Activated effector memory CD4-positive, alpha-beta T cell treated with anti-CD3 and anti-CD28 coated beads, Interleukin-2, amount 50 U/mL, for 16 hours (primary cell): ENCODE measurements around the gene EMB.
"Not testable (repeated sequence)": the region's sequence is repeated elsewhere in the genome, so short reads cannot be mapped to it uniquely, and the experiment has no call there.

Experiments used
- DNase-seq: peaks from one replicate; pipeline ENCODE4 v3.0.0-alpha.2; 2020

EMB gene

DNA sequence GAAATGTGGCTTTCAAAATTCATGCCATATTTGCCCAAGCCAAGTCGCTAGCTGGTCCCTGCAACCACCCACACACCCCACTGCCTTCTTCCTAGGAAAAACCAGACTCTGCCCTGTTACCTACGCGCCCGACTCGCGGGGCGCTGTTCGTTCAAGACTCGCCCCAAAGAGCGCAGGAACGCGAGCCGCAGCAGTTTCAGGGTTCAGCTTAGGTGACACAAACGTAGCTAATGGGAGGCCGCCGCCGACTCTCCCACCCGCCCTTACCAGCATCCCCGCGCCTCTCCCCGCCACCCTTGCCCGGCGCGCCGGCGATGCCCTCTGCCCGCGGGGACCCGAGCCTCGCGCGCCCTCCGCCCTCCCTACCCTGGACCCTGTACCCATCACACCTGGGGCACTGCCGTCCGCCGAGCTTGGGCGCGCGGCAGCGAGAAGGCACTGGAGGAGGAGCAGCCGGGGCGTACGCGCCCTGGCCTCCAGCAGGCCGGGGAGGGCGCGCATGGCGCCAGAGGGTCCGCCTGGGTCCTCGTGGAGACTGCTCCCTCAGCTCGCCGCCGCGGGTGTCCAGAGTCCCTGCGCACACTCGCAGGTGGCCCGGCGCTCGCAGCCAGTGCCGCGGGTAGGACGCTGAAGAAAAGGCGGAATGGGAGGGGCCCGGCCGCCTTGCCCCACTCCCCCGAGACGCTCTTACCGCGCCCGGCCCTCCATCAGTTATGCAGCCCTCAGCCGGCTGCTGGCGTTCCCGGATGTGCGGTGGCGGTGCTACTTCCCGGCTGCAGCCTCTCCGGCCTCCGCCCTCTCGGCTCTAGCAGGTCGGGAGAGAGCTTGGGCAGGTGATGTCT is at the start of gene EMB:
EMB (minus strand) TSS at position 638 of the 842 bp plus-strand sequence; CDS start at position 501, 137 bp downstream.
- DNase-seq = peak; percentile 92

GRCh38 chr5:50489491-50489890 is 48.4 kb upstream of the EMB start:
- DNase-seq = not testable (repeated sequence)

DNA sequence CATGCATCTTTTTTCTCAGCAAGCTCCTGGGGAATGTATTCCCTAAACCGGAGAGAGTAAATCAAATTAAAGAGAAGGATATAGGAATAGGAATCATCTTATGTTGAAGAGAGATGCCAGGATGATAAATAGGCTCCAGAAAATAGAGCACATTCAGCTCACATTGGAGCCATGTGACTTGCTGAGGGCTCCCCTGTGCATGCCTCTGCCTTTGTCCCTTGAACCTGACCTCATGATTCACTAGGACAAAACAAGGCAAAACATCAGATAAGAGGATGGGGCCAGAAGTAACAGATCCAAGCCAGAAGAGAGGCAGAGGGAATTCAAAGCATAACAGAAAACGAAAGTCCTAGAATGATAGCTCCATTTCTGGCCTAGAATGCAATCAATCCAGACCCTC is 37.7 kb upstream of the EMB start:
- DNase-seq = not testable (repeated sequence)

DNA sequence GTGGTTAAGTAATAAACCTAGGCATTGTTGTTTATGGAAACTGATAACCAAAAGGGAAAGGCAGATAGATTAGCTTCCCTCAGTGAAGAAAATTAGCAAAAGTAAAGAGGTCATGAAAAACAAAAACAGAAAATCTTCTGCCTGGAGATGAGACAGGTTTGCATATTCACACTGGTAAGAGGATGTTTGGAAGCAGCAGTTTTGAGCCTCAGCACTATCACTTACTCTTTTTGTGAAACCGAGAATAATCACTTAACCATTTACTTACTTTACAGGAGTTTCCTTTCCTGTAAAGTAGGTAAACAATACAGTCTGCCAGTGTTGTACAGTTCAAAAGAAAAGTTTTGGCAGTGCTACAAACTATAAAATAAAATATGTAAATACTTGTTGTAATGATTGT is 35.5 kb upstream of the EMB start:
- DNase-seq = no peak

DNA sequence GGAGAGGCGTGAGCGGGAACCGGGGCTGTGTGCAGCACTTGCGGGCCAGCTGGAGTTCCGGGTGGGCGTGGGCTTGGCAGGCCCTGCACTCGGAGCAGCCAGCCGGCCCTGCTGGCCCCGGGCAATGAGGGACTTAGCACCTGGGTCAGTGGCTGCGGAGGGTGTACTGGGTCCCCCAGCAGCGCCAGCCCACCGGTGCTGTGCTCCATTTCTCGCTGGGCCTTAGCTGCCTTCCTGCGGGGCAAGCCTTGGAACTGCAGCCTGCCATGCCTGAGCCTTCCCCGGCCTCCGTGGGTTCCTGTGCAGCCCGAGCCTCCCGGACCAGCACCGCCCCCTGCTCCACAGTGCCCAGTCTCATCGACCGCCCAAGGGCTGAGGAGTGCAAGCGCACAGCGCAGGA is 23.9 kb upstream of the EMB start:
- not testable (repeated sequence) for DNase-seq

- DNase-seq = no peak
These were observed 22.6 kb upstream of the EMB start for GRCh38 chr5:50463726-50464125.

- no peak for DNase-seq
These were observed 22.0 kb upstream of the EMB start for GRCh38 chr5:50463047-50463446.

GRCh38 chr5:50462579-50462978 is 21.5 kb upstream of the EMB start:
- DNase-seq = not testable (repeated sequence)

- peak; percentile 74 for DNase-seq
These were observed 17.3 kb upstream of the EMB start for GRCh38 chr5:50458372-50458771.

DNA sequence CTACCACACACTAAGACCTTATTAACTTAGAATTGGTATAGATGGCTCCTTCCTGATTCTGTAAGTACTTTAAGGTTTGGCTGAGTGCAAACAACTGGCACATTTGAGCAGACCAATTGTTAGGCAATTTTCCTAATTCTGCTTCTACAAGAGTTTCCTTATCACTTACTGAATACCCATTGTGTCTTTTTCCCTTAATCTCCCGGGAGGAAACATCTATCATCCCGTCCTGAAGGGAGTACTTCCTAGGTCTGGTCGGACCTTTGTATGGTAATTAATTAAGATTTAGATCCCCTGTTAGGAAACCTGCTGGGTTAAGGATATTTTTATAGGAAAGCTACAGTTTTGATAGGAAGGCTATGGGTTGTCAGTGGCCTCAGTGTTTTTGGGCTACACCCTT is 8.2 kb upstream of the EMB start:
- not testable (repeated sequence) for DNase-seq

DNA sequence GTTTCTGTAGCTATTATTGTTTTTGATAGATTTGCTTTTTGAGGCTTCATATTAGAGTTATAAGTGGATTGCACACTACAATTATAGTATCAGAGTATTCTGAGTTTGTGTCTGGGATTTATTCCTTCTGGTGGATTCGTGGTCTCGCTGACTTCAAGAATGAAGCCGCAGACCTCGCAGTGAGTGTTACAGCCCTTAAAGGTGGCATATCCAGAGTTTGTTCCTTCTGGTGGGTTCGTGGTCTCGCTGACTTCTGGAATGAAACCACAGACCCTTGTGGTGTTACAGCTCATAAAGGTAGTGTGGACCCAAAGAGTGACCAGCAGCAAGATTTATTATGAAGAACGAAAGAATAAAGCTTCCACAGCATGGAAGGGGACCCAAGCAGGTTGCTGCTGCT is 6.9 kb upstream of the EMB start:
- no peak for DNase-seq

- no peak for DNase-seq
These were observed 6.1 kb upstream of the EMB start for GRCh38 chr5:50447228-50447627.

GRCh38 chr5:50445296-50445949 is 4.3 kb upstream of the EMB start:
- DNase-seq = no peak

DNA sequence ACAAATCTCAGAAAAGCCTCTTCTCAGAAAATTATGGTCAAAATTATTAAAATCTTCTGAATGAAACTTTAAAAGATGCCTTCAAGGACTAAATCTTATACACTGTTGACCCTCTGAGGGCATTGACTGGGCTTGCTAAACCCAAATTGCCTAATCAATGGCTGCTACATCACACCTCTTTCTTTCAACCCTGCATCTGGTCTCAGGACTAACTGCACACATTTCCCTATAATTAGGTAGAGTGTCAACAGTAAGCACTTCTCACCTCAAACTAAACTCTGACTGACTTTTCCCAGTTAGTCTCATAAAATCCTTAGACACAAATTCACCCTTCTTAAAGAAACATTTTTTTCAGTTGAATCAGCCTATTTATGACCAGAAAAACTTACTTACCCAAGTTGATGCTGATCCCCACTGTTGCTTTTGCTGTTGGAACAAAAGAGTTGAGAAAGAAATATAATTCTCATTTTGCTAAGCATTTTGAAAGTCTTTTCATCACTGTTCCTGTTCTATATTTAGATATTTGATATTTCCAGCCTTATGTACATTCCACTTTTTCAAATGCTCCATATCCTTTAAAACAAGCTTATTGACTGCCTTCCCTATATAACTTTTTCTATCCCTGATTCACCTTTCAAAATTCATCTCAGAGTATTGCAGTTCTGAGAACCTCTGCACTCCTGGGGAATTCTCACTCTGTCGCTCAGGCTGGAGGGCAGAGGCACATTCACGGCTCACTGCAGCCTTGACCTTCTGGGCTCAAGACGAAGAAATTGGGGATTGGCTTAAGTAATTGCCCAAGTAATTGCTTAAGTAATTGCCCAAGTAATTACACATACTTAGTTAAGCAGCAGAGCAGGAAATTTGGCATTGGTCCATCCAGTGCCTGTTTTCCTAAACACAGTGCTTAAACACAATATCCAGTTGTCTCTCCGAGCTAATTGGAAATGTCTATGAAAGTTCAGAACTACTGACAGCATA is 1.8 kb upstream of the EMB start:
- DNase-seq = not testable (repeated sequence)

- DNase-seq = no peak
These were observed 436 bp upstream of the EMB start for GRCh38 chr5:50441493-50441955.

DNA sequence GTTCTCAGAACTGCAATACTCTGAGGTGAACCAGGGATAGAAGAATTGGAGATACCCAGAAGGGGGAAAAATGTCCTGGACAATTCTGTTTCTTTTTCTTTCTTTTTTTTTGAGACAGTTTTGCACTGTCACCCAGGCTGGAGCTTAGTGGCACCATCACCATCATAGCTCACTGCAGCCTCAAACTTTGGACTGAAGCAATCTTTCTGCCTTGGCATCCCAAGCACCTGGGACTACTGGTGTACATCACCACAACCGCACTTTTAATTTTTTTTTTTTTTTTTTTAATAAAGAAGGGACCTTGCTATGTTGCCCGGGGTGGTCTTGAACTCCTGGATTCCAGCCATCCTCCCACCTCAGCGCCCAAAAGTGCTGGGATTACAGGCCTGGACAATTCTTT is 1.9 kb downstream of the EMB start:
- no peak for DNase-seq

GRCh38 chr5:50438060-50438459 is 3.0 kb downstream of the EMB start:
- DNase-seq = not testable (repeated sequence)

- no peak for DNase-seq
These were observed 5.9 kb downstream of the EMB start for GRCh38 chr5:50435168-50435567.

GRCh38 chr5:50431133-50431904 is 9.8 kb downstream of the EMB start:
- not testable (repeated sequence) for DNase-seq

- DNase-seq = not testable (repeated sequence)
These were observed 17.8 kb downstream of the EMB start for GRCh38 chr5:50423100-50423799.

GRCh38 chr5:50421184-50421950 is 19.7 kb downstream of the EMB start:
- not testable (repeated sequence) for DNase-seq
